Stimulated activated CD8-positive, alpha-beta memory T cell treated with anti-CD3 and anti-CD28 coated beads, Interleukin-7, amount 100 ng/mL, for 1 hour (primary cell): ENCODE measurements around the gene RCAN1.

Experiments used
- DNase-seq, 2 donors: peaks; one replicate each; pipeline ENCODE4 v3.0.0-alpha.2; 2020; ENCODE audit warnings: low read depth in 2 of 2

RCAN1 gene

GRCh38 chr21:34598931-34599400 is 15.9 kb downstream of the RCAN1 start:
- no peak for DNase-seq

- DNase-seq, result no peak
These were observed 17.5 kb downstream of the RCAN1 start for GRCh38 chr21:34597406-34597805.

- no peak for DNase-seq
These were observed 18.2 kb downstream of the RCAN1 start for GRCh38 chr21:34596561-34597271.

GRCh38 chr21:34595457-34595856 is 19.5 kb downstream of the RCAN1 start:
- no peak for DNase-seq

GRCh38 chr21:34594566-34595234 is 20.2 kb downstream of the RCAN1 start:
- DNase-seq, result no peak

GRCh38 chr21:34593954-34594531 is 20.9 kb downstream of the RCAN1 start:
- DNase-seq, result no peak

GRCh38 chr21:34593423-34593822 is 21.5 kb downstream of the RCAN1 start:
- no peak for DNase-seq

GRCh38 chr21:34592120-34592955 is 22.6 kb downstream of the RCAN1 start:
- no peak for DNase-seq

GRCh38 chr21:34590520-34590919 is 24.4 kb downstream of the RCAN1 start:
- no peak for DNase-seq

GRCh38 chr21:34589511-34590282 is 25.2 kb downstream of the RCAN1 start:
- no peak for DNase-seq

- no peak for DNase-seq
These were observed 30.9 kb downstream of the RCAN1 start for GRCh38 chr21:34583926-34584563.

GRCh38 chr21:34582506-34583150 is 32.3 kb downstream of the RCAN1 start:
- DNase-seq, result no peak

- no peak for DNase-seq
These were observed 34.7 kb downstream of the RCAN1 start for GRCh38 chr21:34580181-34580700.

GRCh38 chr21:34579411-34579810 is 35.5 kb downstream of the RCAN1 start:
- no peak for DNase-seq

- DNase-seq, result no peak
These were observed 38.8 kb downstream of the RCAN1 start for GRCh38 chr21:34576041-34576511.

- no peak for DNase-seq
These were observed 40.0 kb downstream of the RCAN1 start for GRCh38 chr21:34574601-34575529.

- DNase-seq, result no peak
These were observed 42.9 kb downstream of the RCAN1 start for GRCh38 chr21:34571994-34572393.

GRCh38 chr21:34570313-34570712 is 44.6 kb downstream of the RCAN1 start:
- DNase-seq, result no peak
